Measurements from ENCODE around the gene TAF15.

Gene TAF15

GRCh38 chr17:35786941-35787432, 22.3 kb upstream of the TAF15 start:
- Histone ChIP-seq H3K4me3 (ENCODE audit: low read length) (no peak overlapping the region), H3K4me1 (ENCODE audit: control insufficient read depth, insufficient read depth, low read length) (no peaks in the 10 kb centered on the region), H3K27me3 (ENCODE audit: control insufficient read depth, insufficient read depth, low read length) (no peaks in the 10 kb centered on the region; the same call in 1 of the 2 replicates), H3K27ac (ENCODE audit: low read length) (no peak overlapping the region), H3K9me3 (ENCODE audit: control insufficient read depth, insufficient read depth, low read length) (no peaks in the 10 kb centered on the region), H3K36me3 (ENCODE audit: control insufficient read depth, insufficient read depth, low read length) (no peaks in the 10 kb centered on the region)
- WGBS (ENCODE audit: insufficient coverage, insufficient read length), result no CpG with 5 or more reads among the region's 3 CpGs
- DNase-seq (ENCODE audit: low read depth, low spot score), result no peak

GRCh38 chr17:35788477-35789368, 20.6 kb upstream of the TAF15 start:
- WGBS (ENCODE audit: insufficient coverage, insufficient read length), result no CpG with 5 or more reads among the region's 2 CpGs
- Histone ChIP-seq H3K27ac (ENCODE audit: low read length) (no peak overlapping the region), H3K36me3 (ENCODE audit: control insufficient read depth, insufficient read depth, low read length) (no peaks in the 10 kb centered on the region), H3K27me3 (ENCODE audit: control insufficient read depth, insufficient read depth, low read length) (peaks cover 5% of the 10 kb centered on the region), H3K9me3 (ENCODE audit: control insufficient read depth, insufficient read depth, low read length) (no peaks in the 10 kb centered on the region), H3K4me3 (ENCODE audit: low read length) (no peak overlapping the region), H3K4me1 (ENCODE audit: control insufficient read depth, insufficient read depth, low read length) (no peaks in the 10 kb centered on the region)
- DNase-seq (ENCODE audit: low read depth, low spot score), result no peak

GRCh38 chr17:35790841-35791240, 18.4 kb upstream of the TAF15 start:
- Histone ChIP-seq H3K27me3 (ENCODE audit: control insufficient read depth, insufficient read depth, low read length) (peaks cover 18% of the 10 kb centered on the region), H3K9me3 (ENCODE audit: control insufficient read depth, insufficient read depth, low read length) (no peaks in the 10 kb centered on the region), H3K36me3 (ENCODE audit: control insufficient read depth, insufficient read depth, low read length) (peaks cover 4% of the 10 kb centered on the region; the same call in 1 of the 2 replicates), H3K4me1 (ENCODE audit: control insufficient read depth, insufficient read depth, low read length) (0 out of 2 replicates have a peak, but pooled peaks cover 1% of the 10 kb centered on the region), H3K4me3 (ENCODE audit: low read length) (no peak overlapping the region), H3K27ac (ENCODE audit: low read length) (no peak overlapping the region)
- WGBS (ENCODE audit: insufficient coverage, insufficient read length), result no CpG with 5 or more reads among the region's 3 CpGs
- no peak for DNase-seq (ENCODE audit: low read depth, low spot score)

- Histone ChIP-seq H3K27me3 (ENCODE audit: control insufficient read depth, insufficient read depth, low read length) (peaks cover 27% of the 10 kb centered on the region), H3K27ac (ENCODE audit: low read length) (no peak overlapping the region)
- WGBS (ENCODE audit: insufficient coverage, insufficient read length), result no CpG with 5 or more reads among the region's 9 CpGs
These were observed 17.5 kb upstream of the TAF15 start for GRCh38 chr17:35791681-35792350.

GRCh38 chr17:35793257-35793656, 16.0 kb upstream of the TAF15 start:
- no CpG with 5 or more reads among the region's 3 CpGs for WGBS (ENCODE audit: insufficient coverage, insufficient read length)
- 0 out of 2 replicates have a peak, but pooled peaks cover 1% of the 10 kb centered on the region for H3K4me1 ChIP-seq (ENCODE audit: control insufficient read depth, insufficient read depth, low read length)
- H3K36me3 ChIP-seq (ENCODE audit: control insufficient read depth, insufficient read depth, low read length), result peaks cover 4% of the 10 kb centered on the region; the same call in 1 of the 2 replicates
- H3K27ac ChIP-seq (ENCODE audit: low read length), result no peak overlapping the region
- H3K9me3 ChIP-seq (ENCODE audit: control insufficient read depth, insufficient read depth, low read length), result no peaks in the 10 kb centered on the region
- H3K4me3 ChIP-seq (ENCODE audit: low read length), result no peak overlapping the region
- no peak for DNase-seq (ENCODE audit: low read depth, low spot score)
- peaks cover 27% of the 10 kb centered on the region for H3K27me3 ChIP-seq (ENCODE audit: control insufficient read depth, insufficient read depth, low read length)

More at GRCh38 chr17:35791681-35792350, 17.5 kb upstream of the TAF15 start:
- no peaks in the 10 kb centered on the region for H3K9me3 ChIP-seq (ENCODE audit: control insufficient read depth, insufficient read depth, low read length)
- H3K4me1 ChIP-seq (ENCODE audit: control insufficient read depth, insufficient read depth, low read length), result 0 out of 2 replicates have a peak, but pooled peaks cover 1% of the 10 kb centered on the region
- peaks cover 4% of the 10 kb centered on the region; the same call in 1 of the 2 replicates for H3K36me3 ChIP-seq (ENCODE audit: control insufficient read depth, insufficient read depth, low read length)
- H3K4me3 ChIP-seq (ENCODE audit: low read length), result no peak overlapping the region
- no peak for DNase-seq (ENCODE audit: low read depth, low spot score)

- Histone ChIP-seq H3K27ac (ENCODE audit: low read length) (no peak within 1 kb of the TSS), H3K4me3 (ENCODE audit: low read length) (peak within 1 kb of the TSS; percentile 61; the same call in 1 of the 2 replicates), H3K27me3 (ENCODE audit: control insufficient read depth, insufficient read depth, low read length) (peaks cover 27% of the 10 kb centered on the region), H3K4me1 (ENCODE audit: control insufficient read depth, insufficient read depth, low read length) (0 out of 2 replicates have a peak, but pooled peaks cover 1% of the 10 kb centered on the region), H3K36me3 (ENCODE audit: control insufficient read depth, insufficient read depth, low read length) (peaks cover 4% of the 10 kb centered on the region; the same call in 1 of the 2 replicates), H3K9me3 (ENCODE audit: control insufficient read depth, insufficient read depth, low read length) (no peaks in the 10 kb centered on the region)
- WGBS (ENCODE audit: insufficient coverage, insufficient read length), result no CpG with 5 or more reads among the region's 89 CpGs
- DNase-seq (ENCODE audit: low read depth, low spot score), result no peak
These were observed 14.0 kb upstream of the TAF15 start, which contains the start of gene MMP28 for GRCh38 chr17:35795007-35795870. TSS of gene MMP28 (minus strand) at chr17:35795641. CDS start at chr17:35795377, 264 bp downstream.

GRCh38 chr17:35795871-35796265, 13.4 kb upstream of the TAF15 start:
- no peak overlapping the region for H3K27ac ChIP-seq (ENCODE audit: low read length)
- WGBS (ENCODE audit: insufficient coverage, insufficient read length), result no CpG with 5 or more reads among the region's 8 CpGs
- H3K9me3 ChIP-seq (ENCODE audit: control insufficient read depth, insufficient read depth, low read length), result no peaks in the 10 kb centered on the region
- H3K27me3 ChIP-seq (ENCODE audit: control insufficient read depth, insufficient read depth, low read length), result peaks cover 27% of the 10 kb centered on the region
- no peak for DNase-seq (ENCODE audit: low read depth, low spot score)
- 0 out of 2 replicates have a peak, but pooled peaks cover 1% of the 10 kb centered on the region for H3K4me1 ChIP-seq (ENCODE audit: control insufficient read depth, insufficient read depth, low read length)
- H3K36me3 ChIP-seq (ENCODE audit: control insufficient read depth, insufficient read depth, low read length), result peaks cover 4% of the 10 kb centered on the region; the same call in 1 of the 2 replicates
- peak overlapping the region; percentile 61; the same call in 1 of the 2 replicates for H3K4me3 ChIP-seq (ENCODE audit: low read length)

- Histone ChIP-seq H3K4me3 (ENCODE audit: low read length) (no peak overlapping the region), H3K36me3 (ENCODE audit: control insufficient read depth, insufficient read depth, low read length) (peaks cover 4% of the 10 kb centered on the region; the same call in 1 of the 2 replicates), H3K9me3 (ENCODE audit: control insufficient read depth, insufficient read depth, low read length) (no peaks in the 10 kb centered on the region), H3K4me1 (ENCODE audit: control insufficient read depth, insufficient read depth, low read length) (0 out of 2 replicates have a peak, but pooled peaks cover 1% of the 10 kb centered on the region), H3K27me3 (ENCODE audit: control insufficient read depth, insufficient read depth, low read length) (peaks cover 27% of the 10 kb centered on the region), H3K27ac (ENCODE audit: low read length) (no peak overlapping the region)
- DNase-seq (ENCODE audit: low read depth, low spot score), result no peak
- no CpG with 5 or more reads among the region's 1 CpG for WGBS (ENCODE audit: insufficient coverage, insufficient read length)
These were observed 12.3 kb upstream of the TAF15 start for GRCh38 chr17:35796942-35797341.

- H3K4me3 ChIP-seq (ENCODE audit: low read length), result no peak overlapping the region
- WGBS (ENCODE audit: insufficient coverage, insufficient read length), result no CpG with 5 or more reads among the region's 4 CpGs
- H3K9me3 ChIP-seq (ENCODE audit: control insufficient read depth, insufficient read depth, low read length), result no peaks in the 10 kb centered on the region
- DNase-seq (ENCODE audit: low read depth, low spot score), result no peak
- peaks cover 27% of the 10 kb centered on the region for H3K27me3 ChIP-seq (ENCODE audit: control insufficient read depth, insufficient read depth, low read length)
- H3K36me3 ChIP-seq (ENCODE audit: control insufficient read depth, insufficient read depth, low read length), result peaks cover 4% of the 10 kb centered on the region; the same call in 1 of the 2 replicates
- 0 out of 2 replicates have a peak, but pooled peaks cover 1% of the 10 kb centered on the region for H3K4me1 ChIP-seq (ENCODE audit: control insufficient read depth, insufficient read depth, low read length)
- H3K27ac ChIP-seq (ENCODE audit: low read length), result no peak overlapping the region
These were observed 11.9 kb upstream of the TAF15 start for GRCh38 chr17:35797370-35797769.
